Psoas muscle (tissue), 8 donors: ENCODE measurements around the gene PWWP2B. TPM values are rescaled to one million over a fixed set of nuclear protein-coding genes. Genes with fewer than 3 reads are reported as not detected.

Experiments
- ATAC-seq, 4 donors: fragments of 200-7000 bp; cut with Tn5 transposase; one replicate each; pipeline ENCODE4 v1.9.1; 2020; ENCODE audit warnings: moderate library complexity in 3 of 4, mild to moderate bottlenecking in 2 of 4
- DNase-seq, 2 donors: peaks; one replicate each; pipeline ENCODE4 v3.0.0-alpha.2; 2020
- H3K27ac ChIP-seq: fragments of 200-600 bp; one replicate; pipeline ENCODE4 v1.8.0; 2022
- H3K27me3 ChIP-seq, 3 donors: fragments of 200-600 bp in 1 of 3; one replicate each; pipeline versions ENCODE4 v1.6.1 to v1.8.0; 2013 to 2022; ENCODE audit warnings: low read length in 2 of 3, mild to moderate bottlenecking in 2 of 3, moderate library complexity in 1 of 3; ENCODE audit not compliant: insufficient read depth in 3 of 3
- H3K36me3 ChIP-seq, 2 donors: fragments of 200-600 bp in 1 of 2; one replicate each; pipeline versions ENCODE4 v1.6.1 to v1.8.0; 2013 to 2022; ENCODE audit warnings: low read depth in 1 of 2, mild to moderate bottlenecking in 1 of 2, moderate library complexity in 1 of 2; ENCODE audit not compliant: insufficient read depth in 1 of 2
- H3K4me1 ChIP-seq: fragments of 200-600 bp; one replicate; pipeline ENCODE4 v1.8.0; 2022
- H3K4me3 ChIP-seq: fragments of 200-600 bp; one replicate; pipeline ENCODE4 v1.8.0; 2022; ENCODE audit warnings: mild to moderate bottlenecking
- H3K9me3 ChIP-seq: fragments of 200-600 bp; one replicate; pipeline ENCODE4 v1.8.0; 2022
- CTCF ChIP-seq: fragments of 200-600 bp; IDR thresholded peaks from one replicate; pipeline ENCODE4 v1.8.0; 2022; ENCODE audit warnings: antibody characterized with exemption
- WGBS, 3 donors: extraction: QIAGEN DNeasy Blood & Tissue Kit; methylation state at CpG; one replicate each; pipeline versions ENCODE4 v1.1.6 to v1.1.7; 2013; 5-methylcytosine and 5-hydroxymethylcytosine counted together
- intact Hi-C, 2 donors: fragments of 100-400 bp; cut with DNase I; formaldehyde crosslinking; loops; one replicate each; pipeline versions ENCODE4 v1.11.0 to v1.14.2; 2022
- polyA plus RNA-seq, 3 donors: library from polyadenylated mRNA; stranded (reverse); fragments of 200-250 nt; gene quantifications; one replicate each; pipeline ENCODE4 v1.2.3, GENCODE V29; 2013
- total RNA-seq, 4 donors: library from RNA; stranded (reverse); fragmentation: NEBNext Ultra II Directional in 2 of 4; extraction: Animal tissue kit (Norgen Biotek cat#: 25700) in 2 of 4; gene quantifications; one replicate each; pipeline versions ENCODE4 v1.2.1 to v1.2.4, GENCODE V29; 2021 to 2023
- donor health status: healthy with polysubstance abuse.
- donor health status: DM: no; HTN: no; CAD: no; lungs with moderate emphysema.
- donor health status: Bipolar disorder and iron deficiency.
- donor health status: healthy.
- donor health status: DM: yes; HTN: yes; CAD: no.
- donor health status: DM: no; HTN: no; CAD: no.
- donor health status: DM: no; HTN: no; CAD: no.
- donor health status: DM: yes; HTN: yes; CAD: no.

Gene PWWP2B
- total and polyA plus RNA-seq, 7 donors = 14.5 to 35.2 (median 22.2) TPM

- Histone ChIP-seq H3K27ac (no peak overlapping the region), H3K36me3 (no peaks in the 10 kb centered on the region), H3K27me3 (no peaks in the 10 kb centered on the region), H3K4me1 (peaks cover 7% of the 10 kb centered on the region), H3K9me3 (no peaks in the 10 kb centered on the region), H3K4me3 (no peak overlapping the region)
- ATAC-seq = no peak
- intact Hi-C loops = no loop called here
- 63 to 74% (median 65%) methylated on average over 7 of the region's 7 CpGs for WGBS, 3 donors
- TF ChIP-seq CTCF = no peak
- DNase-seq = no peak
These were observed 47.9 kb downstream of the PWWP2B start for GRCh38 chr10:132444877-132445351.

- ATAC-seq = no peak
These were observed 48.7 kb downstream of the PWWP2B start for GRCh38 chr10:132445516-132446194.

GRCh38 chr10:132446195-132446581 lies 49.2 kb downstream of the PWWP2B start:
- WGBS, 3 donors = 89 to 91% (median 90%) methylated on average over 14 to 17 of the region's 17 CpGs
- Histone ChIP-seq H3K9me3 (no peaks in the 10 kb centered on the region), H3K36me3 (no peaks in the 10 kb centered on the region), H3K4me3 (no peak overlapping the region), H3K27me3 (no peaks in the 10 kb centered on the region), H3K4me1 (peaks cover 7% of the 10 kb centered on the region), H3K27ac (no peak overlapping the region)
- DNase-seq (no peak), ATAC-seq (no peak)
- TF ChIP-seq CTCF = no peak
- intact Hi-C loops = no loop called here

More at GRCh38 chr10:132445516-132446194, 48.7 kb downstream of the PWWP2B start:
- TF ChIP-seq CTCF = no peak
- H3K9me3 ChIP-seq = no peaks in the 10 kb centered on the region
- H3K36me3 ChIP-seq = no peaks in the 10 kb centered on the region
- no peaks in the 10 kb centered on the region for H3K27me3 ChIP-seq
- 70 to 79% (median 79%) methylated on average over 21 to 22 of the region's 22 CpGs for WGBS, 3 donors
- intact Hi-C loops = no loop called here
- H3K4me1 ChIP-seq = peaks cover 7% of the 10 kb centered on the region
- H3K27ac ChIP-seq = no peak overlapping the region
- no peak for DNase-seq
- no peak overlapping the region for H3K4me3 ChIP-seq

GRCh38 chr10:132446661-132447445 lies 49.9 kb downstream of the PWWP2B start:
- WGBS, 3 donors = 60 to 66% (median 63%) methylated on average over 13 to 17 of the region's 17 CpGs
- TF ChIP-seq CTCF = peak; percentile 35
- ATAC-seq (peak; percentile 52 to 61 (median 56)), DNase-seq (no peak)
- Histone ChIP-seq H3K27ac (peak overlapping the region; percentile 71), H3K4me3 (no peak overlapping the region), H3K9me3 (no peaks in the 10 kb centered on the region), H3K36me3 (no peaks in the 10 kb centered on the region), H3K27me3 (no peaks in the 10 kb centered on the region), H3K4me1 (peaks cover 7% of the 10 kb centered on the region)
- intact Hi-C loops = no loop called here
